H9 (cell line): ENCODE measurements around the gene LYST. TPM values are rescaled to one million over a fixed set of nuclear protein-coding genes. Genes with fewer than 3 reads are reported as not detected.

Experiments used
- DNase-seq: peaks from one replicate; pipeline ENCODE4 v3.0.0-alpha.2; 2017
- H2AFZ ChIP-seq: one replicate; pipeline ENCODE4 v1.6.1; 2013; ENCODE audit warnings: mild to moderate bottlenecking, low read length, control low read depth, moderate library complexity
- H2AK5ac ChIP-seq: 2 replicates; pipeline ENCODE4 v1.6.1; 2013; ENCODE audit warnings: low read length, control low read depth, mixed read lengths; ENCODE audit not compliant: insufficient read length
- H2BK120ac ChIP-seq: one replicate; pipeline ENCODE4 v1.6.1; 2013; ENCODE audit warnings: low read depth, mild to moderate bottlenecking, low read length, control low read depth, inconsistent platforms; ENCODE audit not compliant: poor library complexity, severe bottlenecking
- H2BK12ac ChIP-seq: 2 replicates; pipeline ENCODE4 v1.6.1; 2013; ENCODE audit warnings: low read length, control low read depth, mixed read lengths, low read depth; ENCODE audit not compliant: insufficient read length
- H2BK15ac ChIP-seq: 2 replicates; pipeline ENCODE4 v1.6.1; 2013; ENCODE audit warnings: low read depth, low read length, control low read depth
- H2BK20ac ChIP-seq: one replicate; pipeline ENCODE4 v1.6.1; 2013; ENCODE audit warnings: low read depth, mild to moderate bottlenecking, low read length, control low read depth, inconsistent platforms; ENCODE audit not compliant: poor library complexity, severe bottlenecking
- H2BK5ac ChIP-seq: 2 replicates; pipeline ENCODE4 v1.6.1; 2013; ENCODE audit warnings: low read length, control low read depth, mixed read lengths; ENCODE audit not compliant: insufficient read length
- H3K14ac ChIP-seq: 2 replicates; pipeline ENCODE4 v1.6.1; 2013; ENCODE audit warnings: low read length, control low read depth; ENCODE audit not compliant: insufficient read depth
- H3K18ac ChIP-seq: 2 replicates; pipeline ENCODE4 v1.6.1; 2013; ENCODE audit warnings: low read depth, mild to moderate bottlenecking, mixed read lengths, low read length, control low read depth; ENCODE audit not compliant: insufficient read length
- H3K23ac ChIP-seq: 2 replicates; pipeline ENCODE4 v1.6.1; 2013; ENCODE audit warnings: low read length, control low read depth, mixed read lengths, low read depth; ENCODE audit not compliant: insufficient read length
- H3K23me2 ChIP-seq: 2 replicates; pipeline ENCODE4 v1.6.1; 2013; ENCODE audit warnings: low read depth, mild to moderate bottlenecking, mixed read lengths, low read length, control low read depth; ENCODE audit not compliant: insufficient read length, poor library complexity, severe bottlenecking
- H3K27ac ChIP-seq: 2 replicates; pipeline ENCODE4 v1.5.1; 2013; ENCODE audit warnings: low read length, control low read depth, mixed read lengths, low read depth; ENCODE audit not compliant: insufficient read length
- H3K27me3 ChIP-seq: 2 replicates; pipeline ENCODE4 v1.6.1; 2013; ENCODE audit warnings: low read length, control low read depth, inconsistent platforms; ENCODE audit not compliant: insufficient read depth
- H3K4ac ChIP-seq: 2 replicates; pipeline ENCODE4 v1.6.1; 2013; ENCODE audit warnings: low read depth, mild to moderate bottlenecking, control low read depth, inconsistent platforms, low read length, moderate library complexity
- H3K4me1 ChIP-seq: 2 replicates; pipeline ENCODE4 v1.6.1; 2013; ENCODE audit warnings: low read length, control low read depth, inconsistent platforms; ENCODE audit not compliant: insufficient read depth
- H3K4me2 ChIP-seq: 2 replicates; pipeline ENCODE4 v1.6.1; 2013; ENCODE audit warnings: low read length, control low read depth, mixed read lengths; ENCODE audit not compliant: insufficient read length, insufficient read depth
- H3K56ac ChIP-seq: 2 replicates; pipeline ENCODE4 v1.6.1; 2013; ENCODE audit warnings: low read depth, mild to moderate bottlenecking, mixed read lengths, low read length, control low read depth; ENCODE audit not compliant: insufficient read length
- H3K79me1 ChIP-seq: 2 replicates; pipeline ENCODE4 v1.6.1; 2013; ENCODE audit warnings: low read depth, mild to moderate bottlenecking, moderate library complexity, low read length, control low read depth, inconsistent platforms; ENCODE audit not compliant: insufficient read depth, poor library complexity, severe bottlenecking
- H3K79me2 ChIP-seq: 2 replicates; pipeline ENCODE4 v1.6.1; 2013; ENCODE audit warnings: low read length, control low read depth, inconsistent platforms; ENCODE audit not compliant: insufficient read depth
- H3K9ac ChIP-seq: 2 replicates; pipeline ENCODE4 v1.6.1; 2013; ENCODE audit warnings: low read length, control low read depth, mixed read lengths; ENCODE audit not compliant: insufficient read length; ENCODE audit errors: extremely low read depth
- H3K9me3 ChIP-seq: one replicate; pipeline ENCODE4 v1.6.1; 2013; ENCODE audit warnings: low read depth, low read length, inconsistent platforms; ENCODE audit not compliant: control insufficient read depth
- H3T11ph ChIP-seq: one replicate; pipeline ENCODE4 v1.6.1; 2013; ENCODE audit warnings: mild to moderate bottlenecking, low read length, control low read depth, inconsistent platforms
- H4K20me1 ChIP-seq: one replicate; pipeline ENCODE4 v1.6.1; 2013; ENCODE audit not compliant: control insufficient read depth, insufficient read length, insufficient read depth
- H4K5ac ChIP-seq: 2 replicates; pipeline ENCODE4 v1.6.1; 2013; ENCODE audit warnings: low read depth, mild to moderate bottlenecking, mixed read lengths, low read length, control low read depth; ENCODE audit not compliant: insufficient read length
- H4K8ac ChIP-seq: replicated peaks from 2 replicates; pipeline ENCODE4 v1.6.1; 2013; ENCODE audit warnings: low read length, control low read depth, mixed read lengths, low read depth; ENCODE audit not compliant: insufficient read length
- H4K91ac ChIP-seq: 2 replicates; pipeline ENCODE4 v1.6.1; 2013; ENCODE audit warnings: low read depth, mild to moderate bottlenecking, moderate library complexity, mixed read lengths, low read length, control low read depth; ENCODE audit not compliant: insufficient read length
- H3K27ac Mint-ChIP-seq, 3 experiments: 2 replicates in 2 of 3; 3 replicates in 1 of 3; pipeline ENCODE4 v1.8.0; 2020 to 2021; ENCODE audit warnings: mixed read lengths in 3 of 3, mild to moderate bottlenecking in 1 of 3, moderate library complexity in 1 of 3
- H3K27me3 Mint-ChIP-seq: 2 replicates; pipeline ENCODE4 v1.8.0; 2021; ENCODE audit warnings: low read depth, mild to moderate bottlenecking, moderate library complexity, mixed read lengths
- H3K36me3 Mint-ChIP-seq, 3 experiments: 2 replicates in 2 of 3; 3 replicates in 1 of 3; pipeline ENCODE4 v1.8.0; 2020 to 2021; ENCODE audit warnings: low read depth in 3 of 3, mixed read lengths in 3 of 3; ENCODE audit not compliant: insufficient read depth in 1 of 3
- H3K4me1 Mint-ChIP-seq, 2 experiments: 2 replicates each; pipeline ENCODE4 v1.8.0; 2020; ENCODE audit warnings: mixed read lengths in 2 of 2
- H3K4me3 Mint-ChIP-seq, 2 experiments: 2 replicates in 1 of 2; 3 replicates in 1 of 2; pipeline ENCODE4 v1.8.0; 2020 to 2021; ENCODE audit warnings: mild to moderate bottlenecking in 2 of 2, mixed read lengths in 2 of 2, moderate library complexity in 1 of 2
- H3K9me3 Mint-ChIP-seq, 2 experiments: 2 replicates in 1 of 2; 3 replicates in 1 of 2; pipeline ENCODE4 v1.8.0; 2020; ENCODE audit warnings: mild to moderate bottlenecking in 2 of 2, mixed read lengths in 2 of 2, moderate library complexity in 1 of 2
- CTCF ChIP-seq: fragments of 200-600 bp; sonication (generic); conservative IDR thresholded peaks from 3 replicates; pipeline ENCODE4 v1.8.0; 2021; ENCODE audit warnings: antibody characterized with exemption, mild to moderate bottlenecking
- WGBS: extraction: QIAGEN DNeasy Blood & Tissue Kit; methylation state at CpG from one replicate; pipeline ENCODE4 v1.1.7; 2013; ENCODE audit warnings: missing lambda C conversion rate, low lambda C conversion rate, mixed read lengths; ENCODE audit not compliant: insufficient read length; ENCODE audit errors: extremely low coverage; 5-methylcytosine and 5-hydroxymethylcytosine counted together
- total RNA-seq: library from RNA; stranded (reverse); gene quantifications from 2 replicates; pipeline ENCODE4 v1.2.1, GENCODE V29; 2021

LYST gene
- total RNA-seq, 1 experiment from 2014 or later: 0.13 TPM

- WGBS: no CpG with 5 or more reads among the region's 5 CpGs
- no peak for DNase-seq
- no peak overlapping the region for H2BK120ac ChIP-seq
These were observed 123.6 kb downstream of the LYST start for GRCh38 chr1:235742914-235743599.

More at GRCh38 chr1:235742914-235743599, 123.6 kb downstream of the LYST start:
- no peaks in the 10 kb centered on the region for H4K20me1 ChIP-seq
- H3K14ac ChIP-seq: no peak overlapping the region
- no peak overlapping the region for H3K27ac ChIP-seq
- H3K23ac ChIP-seq: no peak overlapping the region
- H3K4me1 ChIP-seq: no peaks in the 10 kb centered on the region
- H3K79me2 ChIP-seq: no peaks in the 10 kb centered on the region
- H3K4ac ChIP-seq: no peak overlapping the region
- no peak overlapping the region for H4K8ac ChIP-seq
- no peak overlapping the region for H3K4me2 ChIP-seq
- H3K18ac ChIP-seq: no peak overlapping the region
- Mint-ChIP-seq H3K9me3 (no peaks in the 10 kb centered on the region), H3K4me3 (no peak overlapping the region), H3K27ac (no peak overlapping the region), H3K36me3 (no peaks in the 10 kb centered on the region), H3K27me3 (no peaks in the 10 kb centered on the region), H3K4me1 (peaks cover 4 to 7% of the 10 kb centered on the region in 2 experiments; a peak in 3 of 4 replicates)
- no peak overlapping the region for H2AFZ ChIP-seq
- no peaks in the 10 kb centered on the region for H3K79me1 ChIP-seq
- H2BK5ac ChIP-seq: no peak overlapping the region
- no peak overlapping the region for H4K91ac ChIP-seq
- H2BK12ac ChIP-seq: no peak overlapping the region
- H2BK15ac ChIP-seq: no peak overlapping the region
- no peaks in the 10 kb centered on the region for H3K23me2 ChIP-seq
- no peak overlapping the region for H2BK20ac ChIP-seq
- H2AK5ac ChIP-seq: no peak overlapping the region
- H3K9ac ChIP-seq: no peak overlapping the region
- TF ChIP-seq CTCF: no peak
- H3K27me3 ChIP-seq: no peaks in the 10 kb centered on the region
- no peaks in the 10 kb centered on the region for H3K9me3 ChIP-seq
- no peak overlapping the region for H4K5ac ChIP-seq
- no peak overlapping the region for H3T11ph ChIP-seq
- no peak overlapping the region for H3K56ac ChIP-seq
